IMR-90 (cell line): Measurements from ENCODE around the gene HOXA5. TPM values are rescaled to one million over a fixed set of nuclear protein-coding genes. Genes with fewer than 3 reads are reported as not detected.

ENCODE experiments used
- ATAC-seq: fragments of 200-7000 bp; cut with Tn5 transposase; 2 replicates; pipeline ENCODE4 v1.9.1; 2020; ENCODE audit warnings: low read depth, mild to moderate bottlenecking, moderate library complexity
- BruUV-seq: library from RNA; stranded (reverse); fragments of 400-500 nt; replicated peaks from 2 replicates; lab custom pipeline; 2021; lab: Mats Ljungman, UMichigan
- CTCF ChIA-PET: fragments of 300-600 bp; formaldehyde crosslinking; extraction: SDS; loops from one replicate; lab custom pipeline; 2021; ENCODE audit warnings: antibody characterized with exemption; lab: Yijun Ruan, JAX
- POLR2A ChIA-PET: fragments of 300-600 bp; sonication (Branson Sonifier 250); formaldehyde crosslinking; loops from one replicate; lab custom pipeline; 2022; ENCODE audit warnings: antibody characterized with exemption; ENCODE audit not compliant: unreplicated experiment; lab: Charles Lee
- DNase-seq: peaks from one replicate; pipeline ENCODE4 v3.0.0; 2013
- H2AFZ ChIP-seq: replicated peaks from 2 replicates; pipeline ENCODE3; 2013; ENCODE audit warnings: low read length, mild to moderate bottlenecking; ENCODE audit not compliant: poor library complexity
- H2AK5ac ChIP-seq: 2 replicates; pipeline ENCODE4 v1.6.1; 2013; ENCODE audit warnings: low read depth, low read length, inconsistent platforms
- H2AK9ac ChIP-seq: replicated peaks from 2 replicates; pipeline ENCODE3; 2013; ENCODE audit warnings: mild to moderate bottlenecking, low read depth, low read length, moderate library complexity; ENCODE audit not compliant: poor library complexity
- H2BK120ac ChIP-seq: 2 replicates; pipeline ENCODE4 v1.6.1; 2013; ENCODE audit warnings: low read depth, low read length, inconsistent platforms
- H2BK15ac ChIP-seq: 3 replicates; pipeline ENCODE4 v1.6.1; 2013; ENCODE audit warnings: low read depth, low read length, inconsistent platforms
- H2BK20ac ChIP-seq: 2 replicates; pipeline ENCODE4 v1.6.1; 2013; ENCODE audit warnings: low read depth, mild to moderate bottlenecking, inconsistent platforms, low read length, moderate library complexity
- H2BK5ac ChIP-seq: 2 replicates; pipeline ENCODE4 v1.6.1; 2013; ENCODE audit warnings: mild to moderate bottlenecking, low read depth, low read length, inconsistent platforms; ENCODE audit not compliant: poor library complexity, severe bottlenecking
- H3K14ac ChIP-seq: replicated peaks from 2 replicates; pipeline ENCODE4 v1.6.1; 2013; ENCODE audit warnings: low read depth, low read length, inconsistent platforms
- H3K18ac ChIP-seq: 2 replicates; pipeline ENCODE4 v1.6.1; 2013; ENCODE audit warnings: low read depth, low read length, control low read depth
- H3K23ac ChIP-seq: 2 replicates; pipeline ENCODE4 v1.6.1; 2013; ENCODE audit warnings: low read depth, low read length, inconsistent platforms
- H3K27ac ChIP-seq: 2 replicates; pipeline ENCODE4 v1.5.1; 2013; ENCODE audit warnings: mild to moderate bottlenecking, control low read depth, low read length; ENCODE audit not compliant: insufficient read depth
- H3K27me3 ChIP-seq: 2 replicates; pipeline ENCODE4 v1.6.1; 2013; ENCODE audit warnings: low read length; ENCODE audit not compliant: control insufficient read depth, insufficient read depth
- H3K36me3 ChIP-seq: 2 replicates; pipeline ENCODE4 v1.6.1; 2013; ENCODE audit warnings: low read length, mixed read lengths; ENCODE audit not compliant: control insufficient read depth, insufficient read depth
- H3K4ac ChIP-seq: 2 replicates; pipeline ENCODE4 v1.6.1; 2013; ENCODE audit warnings: low read depth, low read length, inconsistent platforms
- H3K4me1 ChIP-seq: 2 replicates; pipeline ENCODE4 v1.6.1; 2013; ENCODE audit warnings: low read length, mixed read lengths; ENCODE audit not compliant: control insufficient read depth, insufficient read depth
- H3K4me2 ChIP-seq: 2 replicates; pipeline ENCODE4 v1.6.1; 2013; ENCODE audit warnings: low read depth, mild to moderate bottlenecking, control low read depth, low read length, moderate library complexity
- H3K4me3 ChIP-seq: 2 replicates; pipeline ENCODE4 v1.5.1; 2013; ENCODE audit warnings: low read depth, mild to moderate bottlenecking, control low read depth, low read length, moderate library complexity; ENCODE audit not compliant: insufficient read depth
- H3K56ac ChIP-seq: 2 replicates; pipeline ENCODE4 v1.6.1; 2013; ENCODE audit warnings: low read length, inconsistent platforms; ENCODE audit not compliant: insufficient read depth; ENCODE audit errors: extremely low read depth
- H3K79me1 ChIP-seq, 2 experiments: 2 replicates each; pipeline ENCODE4 v1.6.1; 2013; ENCODE audit warnings: low read length in 2 of 2, inconsistent platforms in 1 of 2, low read depth in 1 of 2
- H3K9ac ChIP-seq: 2 replicates; pipeline ENCODE4 v1.6.1; 2013; ENCODE audit warnings: low read depth, low read length, control low read depth
- H3K9me1 ChIP-seq: 2 replicates; pipeline ENCODE4 v1.6.1; 2013; ENCODE audit warnings: low read length, inconsistent platforms; ENCODE audit not compliant: insufficient read depth
- H3K9me3 ChIP-seq: 2 replicates; pipeline ENCODE4 v1.6.1; 2013; ENCODE audit warnings: low read length; ENCODE audit not compliant: control insufficient read depth, insufficient read depth
- H4K20me1 ChIP-seq: 2 replicates; pipeline ENCODE4 v1.6.1; 2013; ENCODE audit warnings: low read length, inconsistent platforms; ENCODE audit not compliant: insufficient read depth
- H4K5ac ChIP-seq: 2 replicates; pipeline ENCODE4 v1.6.1; 2013; ENCODE audit warnings: mild to moderate bottlenecking, low read depth, low read length, control low read depth
- H4K8ac ChIP-seq, 2 experiments: 2 replicates each; pipeline ENCODE4 v1.6.1; 2013; ENCODE audit warnings: low read depth in 2 of 2, low read length in 2 of 2, control low read depth in 1 of 2, inconsistent platforms in 1 of 2
- H4K91ac ChIP-seq: 2 replicates; pipeline ENCODE4 v1.6.1; 2013; ENCODE audit warnings: low read depth, low read length, inconsistent platforms; ENCODE audit not compliant: insufficient read depth
- BHLHE40 ChIP-seq: fragments of 150-350 bp; IDR thresholded peaks from 2 replicates; pipeline ENCODE4 v1.6.1; 2016; ENCODE audit warnings: mild to moderate bottlenecking, low read depth, low read length
- CEBPB ChIP-seq: IDR thresholded peaks from 2 replicates; pipeline ENCODE4 v1.6.1; 2012; ENCODE audit warnings: low read depth, low read length, improper control_type of control experiment
- CHD1 ChIP-seq: IDR thresholded peaks from 2 replicates; pipeline ENCODE4 v1.6.1; 2012; ENCODE audit warnings: low read depth, low read length, improper control_type of control experiment
- FOS ChIP-seq: fragments of 150-350 bp; IDR thresholded peaks from 2 replicates; pipeline ENCODE4 v1.6.1; 2016; ENCODE audit warnings: low read depth, low read length
- MAFK ChIP-seq: IDR thresholded peaks from 2 replicates; pipeline ENCODE4 v1.6.1; 2012; ENCODE audit warnings: low read depth, low read length, improper control_type of control experiment
- MAZ ChIP-seq: IDR thresholded peaks from 2 replicates; pipeline ENCODE4 v1.6.1; 2012; ENCODE audit warnings: low read depth, mild to moderate bottlenecking, low read length, improper control_type of control experiment, moderate library complexity, borderline replicate concordance
- MXI1 ChIP-seq: IDR thresholded peaks from 2 replicates; pipeline ENCODE4 v1.6.1; 2012; ENCODE audit warnings: low read depth, mild to moderate bottlenecking, low read length, moderate library complexity, borderline replicate concordance
- NFE2L2 ChIP-seq: fragments of 150-350 bp; IDR thresholded peaks from 2 replicates; pipeline ENCODE4 v1.6.1; 2016; ENCODE audit warnings: low read depth, mild to moderate bottlenecking, low read length
- SMC3 ChIP-seq: fragments of 150-350 bp; IDR thresholded peaks from 2 replicates; pipeline ENCODE4 v1.6.1; 2016; ENCODE audit warnings: low read depth, mild to moderate bottlenecking, antibody characterized with exemption, low read length, moderate library complexity
- WGBS, 2 experiments: methylation state at CpG; one replicate each; pipeline versions ENCODE4 v1.1.5 to v1.1.7; 2013; ENCODE audit warnings: missing lambda C conversion rate in 2 of 2; ENCODE audit not compliant: insufficient read length in 1 of 2; ENCODE audit errors: extremely low coverage in 2 of 2; 5-methylcytosine and 5-hydroxymethylcytosine counted together
- dilution Hi-C: fragments of 300-500 bp; cut with HindIII; formaldehyde crosslinking; loops from one replicate; pipeline ENCODE4 v1.14.3; 2018; ENCODE audit warnings: low sequenced_read_pairs; ENCODE audit not compliant: unreplicated experiment
- in situ Hi-C: fragments of 300-500 bp; cut with MboI; formaldehyde crosslinking; loops from 3 replicates; pipeline ENCODE4 v1.14.3; 2019; ENCODE audit warnings: low sequenced_read_pairs, inconsistent platforms, mixed read lengths
- intact Hi-C: fragments of 100-400 bp; cut with micrococcal nuclease; formaldehyde crosslinking; loops from 2 replicates; pipeline ENCODE4 v1.10.0; 2022
- polyA plus RNA-seq, 3 experiments: library from polyadenylated mRNA; depleted of rRNA; stranded (reverse); fragments of >200 nt; gene quantifications; 2 replicates each; pipeline ENCODE4 v1.2.3, GENCODE V29; 2012; ENCODE audit warnings: low replicate concordance in 1 of 3
- total RNA-seq: library from RNA; depleted of rRNA; stranded (reverse); fragments of >200 nt; gene quantifications from 2 replicates; pipeline ENCODE4 v1.2.3, GENCODE V29; 2012
- TF ChIP-seq, protein P1 (sequence below): fragments of 150-350 bp; IDR thresholded peaks from 2 replicates; pipeline ENCODE4 v1.6.1; 2016; ENCODE audit warnings: low read depth, mild to moderate bottlenecking, low read length, moderate library complexity, borderline replicate concordance
- TF ChIP-seq, protein P2 (sequence below): fragments of 150-350 bp; IDR thresholded peaks from 2 replicates; pipeline ENCODE4 v1.6.1; 2017; ENCODE audit warnings: mild to moderate bottlenecking, antibody characterized with exemption, low read length, low read depth

Gene HOXA5
- total and polyA plus RNA-seq, 2 of the 4 experiments (the other 2 are of a cell fraction): 19.9 to 29.4 TPM

DNA sequence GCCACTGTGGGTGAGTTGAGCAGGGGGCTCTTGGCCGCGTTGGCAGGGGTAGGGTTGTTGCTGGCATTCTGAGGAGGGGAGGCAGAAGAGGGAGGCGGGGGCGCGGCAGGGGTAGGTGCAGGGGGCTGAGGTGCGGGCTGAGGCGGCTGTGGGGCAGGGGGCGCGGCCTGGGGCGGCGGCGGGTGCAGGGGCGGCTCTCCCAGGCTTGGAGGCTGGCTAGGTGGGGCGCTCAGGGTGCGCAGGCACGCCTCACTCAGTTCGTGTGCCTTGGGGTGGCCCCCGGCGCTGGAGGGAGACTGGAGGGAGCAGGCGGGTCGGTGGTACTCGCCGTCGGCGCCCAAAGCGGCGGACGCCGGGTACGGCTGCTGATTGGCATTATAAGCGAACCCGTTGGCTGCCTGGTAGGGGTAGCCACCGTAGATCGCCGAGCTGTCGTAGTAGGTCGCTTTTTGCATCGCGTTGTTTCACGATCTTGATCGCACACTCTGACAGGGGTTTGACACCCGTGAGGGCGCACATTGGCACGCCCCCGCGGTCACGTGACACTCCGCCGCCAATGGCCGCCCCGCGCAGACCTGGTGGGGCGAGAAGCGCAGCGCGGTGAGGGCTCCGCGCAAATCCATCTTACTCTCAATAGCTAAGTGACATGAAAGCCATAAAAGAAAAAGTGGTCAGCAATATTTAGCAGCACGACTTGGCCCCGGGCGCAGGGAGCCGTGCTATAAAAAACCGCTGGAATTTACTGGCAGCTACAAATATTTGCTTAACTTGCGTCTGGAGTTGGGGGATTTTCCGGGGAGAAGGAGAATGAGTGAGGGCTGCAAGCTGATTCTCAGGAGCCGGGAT lies 33.1 kb downstream of the HOXA5 start:
- H3K27ac ChIP-seq: peak overlapping the region; percentile 98
- DNase-seq (peak; percentile 92), ATAC-seq (peak; percentile 13)
- peak overlapping the region; percentile 68 for H2BK20ac ChIP-seq
- in situ Hi-C loops (no loop called here), intact Hi-C loops (no loop called here), dilution Hi-C loops (no loop called here)
- H2BK5ac ChIP-seq: peak overlapping the region; percentile 95
- H3K14ac ChIP-seq: peak overlapping the region; percentile 80
- CTCF ChIA-PET: interaction anchor here (0.8 to 1.4 kb wide), 4 partner anchors 12 to 411 kb away, joined by 3 to 9 read pairs (median 4); no protein-coding TSS in a partner anchor
- H3K4me1 ChIP-seq: peaks cover 32% of the 10 kb centered on the region
- TF ChIP-seq SMC3: no peak
- TF ChIP-seq FOS: peak; percentile 39; the same call in 1 of the 2 replicates
- no peak for TF ChIP-seq CEBPB
- peak; percentile 85 for TF ChIP-seq BHLHE40
- TF ChIP-seq CHD1: no peak
- TF ChIP-seq, protein P1, sequence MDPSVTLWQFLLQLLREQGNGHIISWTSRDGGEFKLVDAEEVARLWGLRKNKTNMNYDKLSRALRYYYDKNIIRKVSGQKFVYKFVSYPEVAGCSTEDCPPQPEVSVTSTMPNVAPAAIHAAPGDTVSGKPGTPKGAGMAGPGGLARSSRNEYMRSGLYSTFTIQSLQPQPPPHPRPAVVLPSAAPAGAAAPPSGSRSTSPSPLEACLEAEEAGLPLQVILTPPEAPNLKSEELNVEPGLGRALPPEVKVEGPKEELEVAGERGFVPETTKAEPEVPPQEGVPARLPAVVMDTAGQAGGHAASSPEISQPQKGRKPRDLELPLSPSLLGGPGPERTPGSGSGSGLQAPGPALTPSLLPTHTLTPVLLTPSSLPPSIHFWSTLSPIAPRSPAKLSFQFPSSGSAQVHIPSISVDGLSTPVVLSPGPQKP: no peak
- TF ChIP-seq, protein P2, sequence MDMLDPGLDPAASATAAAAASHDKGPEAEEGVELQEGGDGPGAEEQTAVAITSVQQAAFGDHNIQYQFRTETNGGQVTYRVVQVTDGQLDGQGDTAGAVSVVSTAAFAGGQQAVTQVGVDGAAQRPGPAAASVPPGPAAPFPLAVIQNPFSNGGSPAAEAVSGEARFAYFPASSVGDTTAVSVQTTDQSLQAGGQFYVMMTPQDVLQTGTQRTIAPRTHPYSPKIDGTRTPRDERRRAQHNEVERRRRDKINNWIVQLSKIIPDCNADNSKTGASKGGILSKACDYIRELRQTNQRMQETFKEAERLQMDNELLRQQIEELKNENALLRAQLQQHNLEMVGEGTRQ: peak; percentile 95
- TF ChIP-seq MAFK: no peak; the same call in 1 of the 2 replicates
- no peak for TF ChIP-seq MXI1
- TF ChIP-seq MAZ: peak; percentile 40; the same call in 1 of the 2 replicates
- TF ChIP-seq NFE2L2: 0 out of 2 replicates have a peak, but pooled peaks have one; percentile 6
- peak overlapping the region; percentile 98 for H3K4me2 ChIP-seq
- POLR2A ChIA-PET: interaction anchor here (0.6 to 1.1 kb wide), 3 partner anchors 9 to 14 kb away, joined by 3 to 10 read pairs (median 3); no protein-coding TSS in a partner anchor
- H3K9ac ChIP-seq: peak overlapping the region; percentile 95
- 8% methylated on average over 26 of the region's 66 CpGs; no CpG with 5 or more reads in 1 of the 2 experiments for WGBS, 2 experiments
- H2AK5ac ChIP-seq: peak overlapping the region; percentile 62; the same call in 1 of the 2 replicates
- H4K8ac ChIP-seq: peak overlapping the region; percentile 47 to 60; a peak in 3 of 4 replicates
- H2BK120ac ChIP-seq: peak overlapping the region; percentile 67
- H2BK15ac ChIP-seq: peak overlapping the region; percentile 15; the same call in 1 of the 3 replicates
- H2AK9ac ChIP-seq: peak overlapping the region; percentile 79
- H3K4ac ChIP-seq: peak overlapping the region; percentile 92
- peak overlapping the region; percentile 98 for H3K23ac ChIP-seq
- BruUV-seq: no TSS peak
- H3K9me1 ChIP-seq: peaks cover 13% of the 10 kb centered on the region; the same call in 1 of the 2 replicates
- peak overlapping the region; percentile 81 for H2AFZ ChIP-seq
- 0 out of 2 replicates have a peak overlapping the region, but pooled peaks have one; percentile 50 for H3K56ac ChIP-seq
- peak overlapping the region; percentile 13; the same call in 1 of the 2 replicates for H3K4me3 ChIP-seq
- H4K91ac ChIP-seq: peak overlapping the region; percentile 68
- H3K18ac ChIP-seq: peak overlapping the region; percentile 45; the same call in 1 of the 2 replicates
- H4K5ac ChIP-seq: peak overlapping the region; percentile 36; the same call in 1 of the 2 replicates
- peaks cover 0 to 37% of the 10 kb centered on the region in 2 experiments; a peak in 2 of 4 replicates for H3K79me1 ChIP-seq
- peaks cover 9% of the 10 kb centered on the region; the same call in 1 of the 2 replicates for H3K36me3 ChIP-seq
- H3K9me3 ChIP-seq: no peaks in the 10 kb centered on the region
- no peaks in the 10 kb centered on the region for H3K27me3 ChIP-seq
- H4K20me1 ChIP-seq: peaks cover 16% of the 10 kb centered on the region
